ENCODE data around the gene ARMH4. TPM values are rescaled to one million over a fixed set of nuclear protein-coding genes. Genes with fewer than 3 reads are reported as not detected.

The ARMH4 gene
- total and polyA plus RNA-seq, 7 donors, result 0.60 to 6.6 (median 1.7) TPM; not detected in 1

DNA sequence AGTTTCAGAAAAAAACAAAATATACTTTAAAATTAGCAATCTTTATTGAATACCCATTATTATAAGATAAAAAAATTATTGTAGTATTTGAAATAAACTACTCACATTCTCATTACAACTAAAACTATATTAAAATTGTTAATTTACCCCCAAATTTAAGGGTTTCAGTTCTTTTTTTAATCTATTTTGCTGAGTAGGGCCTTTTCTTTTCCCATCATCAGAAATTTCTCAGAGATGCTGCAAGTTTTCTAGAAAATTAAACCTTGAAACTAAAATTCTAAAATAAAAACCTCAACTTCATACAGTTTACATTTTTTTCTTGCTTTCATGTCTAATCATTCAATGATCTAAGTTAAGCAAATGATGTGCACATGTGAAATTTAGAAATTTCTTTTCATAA is 10.1 kb downstream of the ARMH4 start:
- TF ChIP-seq EP300 (IDR thresholded peaks at IDR 0.05), result no peak
- TF ChIP-seq POLR2A (IDR thresholded peaks at IDR 0.05), result no peak
- TF ChIP-seq POLR2AphosphoS5 (IDR thresholded peaks at IDR 0.05), result no peak
- TF ChIP-seq, protein P1, sequence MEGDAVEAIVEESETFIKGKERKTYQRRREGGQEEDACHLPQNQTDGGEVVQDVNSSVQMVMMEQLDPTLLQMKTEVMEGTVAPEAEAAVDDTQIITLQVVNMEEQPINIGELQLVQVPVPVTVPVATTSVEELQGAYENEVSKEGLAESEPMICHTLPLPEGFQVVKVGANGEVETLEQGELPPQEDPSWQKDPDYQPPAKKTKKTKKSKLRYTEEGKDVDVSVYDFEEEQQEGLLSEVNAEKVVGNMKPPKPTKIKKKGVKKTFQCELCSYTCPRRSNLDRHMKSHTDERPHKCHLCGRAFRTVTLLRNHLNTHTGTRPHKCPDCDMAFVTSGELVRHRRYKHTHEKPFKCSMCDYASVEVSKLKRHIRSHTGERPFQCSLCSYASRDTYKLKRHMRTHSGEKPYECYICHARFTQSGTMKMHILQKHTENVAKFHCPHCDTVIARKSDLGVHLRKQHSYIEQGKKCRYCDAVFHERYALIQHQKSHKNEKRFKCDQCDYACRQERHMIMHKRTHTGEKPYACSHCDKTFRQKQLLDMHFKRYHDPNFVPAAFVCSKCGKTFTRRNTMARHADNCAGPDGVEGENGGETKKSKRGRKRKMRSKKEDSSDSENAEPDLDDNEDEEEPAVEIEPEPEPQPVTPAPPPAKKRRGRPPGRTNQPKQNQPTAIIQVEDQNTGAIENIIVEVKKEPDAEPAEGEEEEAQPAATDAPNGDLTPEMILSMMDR (IDR thresholded peaks at IDR 0.05), result no peak
- no peaks in the 10 kb centered on the region for H3K9me3 ChIP-seq
- intact Hi-C loops (cut with DNase I), result no loop called here
- H3K4me3 ChIP-seq, result no peak overlapping the region
- H3K27ac ChIP-seq, result no peak overlapping the region
- H3K27me3 ChIP-seq, result no peaks in the 10 kb centered on the region
- no peaks in the 10 kb centered on the region for H3K4me1 ChIP-seq
- H3K36me3 ChIP-seq, result no peaks in the 10 kb centered on the region
- DNase-seq, result no peak

DNA sequence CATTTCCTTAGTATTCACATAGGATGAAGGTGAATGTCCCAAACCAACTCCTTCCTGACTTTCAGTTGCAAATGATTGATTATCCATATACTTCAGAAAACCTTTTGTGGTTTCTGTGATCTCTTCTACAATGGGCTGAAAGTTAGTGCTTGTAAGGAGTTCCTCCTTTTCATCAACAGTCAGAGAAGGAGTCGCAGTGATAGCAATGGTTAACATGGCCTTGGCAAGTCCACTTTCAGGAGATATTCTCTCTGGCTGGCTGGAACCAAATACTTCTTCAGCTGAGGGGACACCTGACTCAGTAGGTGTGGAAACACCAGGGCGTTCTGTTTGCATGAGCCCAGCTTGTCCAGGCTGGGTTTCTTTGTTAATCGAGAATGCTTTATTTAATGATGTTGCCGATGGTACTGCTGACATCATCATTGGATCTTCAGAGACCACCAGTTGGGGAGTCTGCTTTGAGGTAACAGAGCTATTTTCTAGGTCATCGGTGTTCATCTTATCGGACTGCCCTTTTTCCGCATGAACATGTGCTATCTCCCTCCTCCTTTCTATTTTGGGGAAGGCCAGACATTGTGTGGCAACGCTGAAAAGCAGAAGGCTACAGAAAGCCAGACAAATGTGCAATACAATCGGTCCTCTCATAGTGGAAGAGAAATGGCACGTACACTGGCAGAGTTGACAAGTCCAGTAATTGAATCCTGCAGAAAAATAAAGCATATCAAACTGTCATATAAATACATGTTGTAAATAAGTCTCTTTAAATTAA is 13.1 kb downstream of the ARMH4 start:
- Histone ChIP-seq H3K36me3 (no peaks in the 10 kb centered on the region), H3K4me3 (no peak overlapping the region), H3K27me3 (no peaks in the 10 kb centered on the region), H3K9me3 (no peaks in the 10 kb centered on the region), H3K27ac (no peak overlapping the region), H3K4me1 (peaks cover 0 to 2% (median 0%) of the 10 kb centered on the region in 4 donors)
- no peak for DNase-seq
- WGBS, 2 donors, result 85 to 93% methylated on average over 10 of the region's 10 CpGs
- intact Hi-C loops (cut with DNase I), result no loop called here
- TF ChIP-seq, protein P1 (IDR thresholded peaks at IDR 0.05), result no peak
- TF ChIP-seq POLR2AphosphoS5 (IDR thresholded peaks at IDR 0.05), result no peak

GRCh38 chr14:58138031-58138713 is 13.8 kb downstream of the ARMH4 start:
- intact Hi-C loops (cut with DNase I), result no loop called here
- no peak for DNase-seq
- Histone ChIP-seq H3K27me3 (no peaks in the 10 kb centered on the region), H3K36me3 (no peaks in the 10 kb centered on the region), H3K9me3 (no peaks in the 10 kb centered on the region), H3K4me1 (peaks cover 0 to 7% (median 0%) of the 10 kb centered on the region in 4 donors), H3K27ac (no peak overlapping the region), H3K4me3 (no peak overlapping the region)
- WGBS, 2 donors, result 67 to 76% methylated on average over 10 of the region's 10 CpGs
- TF ChIP-seq EP300 (IDR thresholded peaks at IDR 0.05), result no peak
- TF ChIP-seq POLR2AphosphoS5 (IDR thresholded peaks at IDR 0.05), result no peak
- TF ChIP-seq, protein P1 (IDR thresholded peaks at IDR 0.05), result no peak
- TF ChIP-seq POLR2A (IDR thresholded peaks at IDR 0.05), result no peak

DNA sequence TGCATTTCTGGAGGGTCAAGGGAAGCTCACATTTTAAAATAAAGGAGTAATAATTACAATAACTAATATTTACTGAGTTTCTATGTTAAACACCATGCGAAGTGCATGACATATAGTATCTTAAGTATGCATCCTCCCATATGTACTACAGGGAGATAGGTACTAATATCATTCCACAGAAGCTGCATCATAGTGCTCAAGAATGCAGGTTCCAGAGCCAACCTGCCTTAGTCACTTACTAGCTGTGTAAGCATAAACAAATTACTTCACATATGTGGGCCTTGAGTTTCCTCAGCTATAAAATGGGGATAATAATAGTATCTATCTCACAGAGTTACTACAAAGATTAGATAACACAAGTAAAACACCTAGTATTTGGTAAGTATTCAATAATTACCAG is 18.3 kb downstream of the ARMH4 start:
- DNase-seq, result no peak
- H3K4me3 ChIP-seq, result no peak overlapping the region
- 92 to 96% methylated on average over 1 of the region's 1 CpG for WGBS, 2 donors
- no peaks in the 10 kb centered on the region for H3K36me3 ChIP-seq
- no peaks in the 10 kb centered on the region for H3K27me3 ChIP-seq
- no peaks in the 10 kb centered on the region for H3K9me3 ChIP-seq
- TF ChIP-seq, protein P1 (IDR thresholded peaks at IDR 0.05), result no peak
- TF ChIP-seq POLR2AphosphoS5 (IDR thresholded peaks at IDR 0.05) (no peak), EP300 (IDR thresholded peaks at IDR 0.05) (no peak), POLR2A (IDR thresholded peaks at IDR 0.05) (no peak)
- intact Hi-C loops (cut with DNase I), result no loop called here
- H3K4me1 ChIP-seq, result peaks cover 0 to 13% (median 10%) of the 10 kb centered on the region in 4 donors
- H3K27ac ChIP-seq, result no peak overlapping the region

All from sigmoid colon (tissue), 7 donors.